Gastrocnemius medialis (tissue), 4 donors: Measurements from ENCODE around the gene CFAP52.

ENCODE experiments used
- POLR2A ChIP-seq, 2 donors: fragments of 450-650 bp; IDR thresholded peaks; one replicate each; pipeline ENCODE4 v1.6.1; 2017; ENCODE audit warnings: antibody characterized with exemption in 2 of 2, mild to moderate bottlenecking in 2 of 2, moderate library complexity in 2 of 2
- TF ChIP-seq, protein P1 (sequence below), 5 experiments: fragments of 450-650 bp in 3 of 5; fragments of 200-600 bp in 2 of 5; sonication (generic) in 2 of 5; IDR thresholded peaks in 4 of 5; conservative IDR thresholded peaks in 1 of 5; 1 replicate in 4 of 5; 2 replicates in 1 of 5; pipeline ENCODE4 v1.5.1; 2016 to 2019; ENCODE audit warnings: antibody characterized with exemption in 5 of 5, mild to moderate bottlenecking in 3 of 5, moderate library complexity in 3 of 5

DNA sequence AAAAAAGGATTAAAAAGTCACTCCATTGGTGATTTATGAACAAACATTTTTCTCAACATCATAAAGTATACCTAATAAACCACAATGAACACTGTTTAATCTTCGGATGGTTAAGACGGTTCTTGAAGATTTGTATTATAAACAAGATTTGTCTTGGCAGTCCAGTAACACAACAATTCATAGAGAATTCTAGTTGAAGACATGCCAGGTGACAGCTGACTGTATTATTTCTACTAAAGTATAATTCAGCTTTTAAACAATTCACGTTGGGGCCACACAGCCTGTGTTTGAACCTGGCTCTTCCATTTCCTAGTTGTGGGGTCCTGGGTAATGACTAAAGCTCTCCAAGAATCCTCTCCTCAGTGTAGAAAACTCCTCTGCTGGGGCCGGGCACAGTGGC lies 22.8 kb upstream of the CFAP52 start:
- no peak for TF ChIP-seq POLR2A (IDR thresholded peaks at IDR 0.05)
- TF ChIP-seq, protein P1, sequence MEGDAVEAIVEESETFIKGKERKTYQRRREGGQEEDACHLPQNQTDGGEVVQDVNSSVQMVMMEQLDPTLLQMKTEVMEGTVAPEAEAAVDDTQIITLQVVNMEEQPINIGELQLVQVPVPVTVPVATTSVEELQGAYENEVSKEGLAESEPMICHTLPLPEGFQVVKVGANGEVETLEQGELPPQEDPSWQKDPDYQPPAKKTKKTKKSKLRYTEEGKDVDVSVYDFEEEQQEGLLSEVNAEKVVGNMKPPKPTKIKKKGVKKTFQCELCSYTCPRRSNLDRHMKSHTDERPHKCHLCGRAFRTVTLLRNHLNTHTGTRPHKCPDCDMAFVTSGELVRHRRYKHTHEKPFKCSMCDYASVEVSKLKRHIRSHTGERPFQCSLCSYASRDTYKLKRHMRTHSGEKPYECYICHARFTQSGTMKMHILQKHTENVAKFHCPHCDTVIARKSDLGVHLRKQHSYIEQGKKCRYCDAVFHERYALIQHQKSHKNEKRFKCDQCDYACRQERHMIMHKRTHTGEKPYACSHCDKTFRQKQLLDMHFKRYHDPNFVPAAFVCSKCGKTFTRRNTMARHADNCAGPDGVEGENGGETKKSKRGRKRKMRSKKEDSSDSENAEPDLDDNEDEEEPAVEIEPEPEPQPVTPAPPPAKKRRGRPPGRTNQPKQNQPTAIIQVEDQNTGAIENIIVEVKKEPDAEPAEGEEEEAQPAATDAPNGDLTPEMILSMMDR (IDR thresholded peaks at IDR 0.05 in 4 of 5, conservative IDR thresholded peaks at IDR 0.05 in 1 of 5), result no peak
